Measurements from ENCODE around the gene REPS1. TPM values are rescaled to one million over a fixed set of nuclear protein-coding genes. Genes with fewer than 3 reads are reported as not detected.

Gene REPS1
- total and polyA plus RNA-seq, 2 of the 13 experiments (the other 11 are each of a cell fraction or from before 2014, with no cell fraction given), result 36.4 to 38.3 TPM

DNA sequence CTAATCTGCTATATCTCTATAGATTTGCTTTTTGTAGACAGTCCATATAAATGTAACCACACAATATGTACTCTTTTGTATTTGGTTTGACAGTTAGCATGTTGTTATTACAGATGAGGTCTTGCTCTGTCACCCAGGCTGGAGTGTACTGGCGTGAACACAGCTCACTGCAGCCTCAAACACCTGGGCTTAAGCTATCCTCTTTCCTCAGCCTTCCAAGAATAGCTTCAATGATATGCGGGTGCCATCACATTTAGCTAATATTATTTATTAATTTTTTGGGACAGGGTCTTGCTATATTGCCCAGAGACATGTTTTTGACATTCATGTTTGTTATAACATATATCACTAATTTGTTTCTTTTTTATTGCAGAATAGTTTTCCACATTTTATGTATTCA, 10.8 kb downstream of the REPS1 start:
- H3K27me3 ChIP-seq (ENCODE audit: control insufficient read depth in 1 of 2, insufficient read depth in 2 of 2, low read length in 2 of 2), result no peaks in the 10 kb centered on the region
- peaks cover 11% of the 10 kb centered on the region for H3K4me1 ChIP-seq (ENCODE audit: insufficient read depth, low read length)
- FAIRE-seq, result no peak
- ChIA-PET CTCF (ENCODE audit: low intra/inter-chr PET ratio, low total read pairs) (no interaction called here), POLR2A (no interaction called here)
- intact Hi-C loops (cut with micrococcal nuclease; ENCODE audit: unreplicated experiment) (no loop called here), in situ Hi-C loops (cut with HindIII; ENCODE audit: extremely low pct_ligation_motif_present, low pct_unique_long_range_greater_than_20kb) (no loop called here)
- H3K4me2 ChIP-seq (ENCODE audit: low read depth, low read length), result no peak overlapping the region
- H3K36me3 ChIP-seq (replicated peaks in 1 of 2; ENCODE audit: control insufficient read depth in 1 of 2, insufficient read depth in 2 of 2, low read length in 2 of 2), result no peaks in the 10 kb centered on the region
- no peaks in the 10 kb centered on the region for H3K9me3 ChIP-seq (ENCODE audit: low read length)
- no peak overlapping the region for H2AFZ ChIP-seq (ENCODE audit: low read length)
- H3K79me2 ChIP-seq (ENCODE audit: insufficient read depth, low read length), result peaks cover 89% of the 10 kb centered on the region
- DNase-seq (ENCODE audit: low spot score), result no peak
- 97% methylated on average over 2 of the region's 2 CpGs for WGBS (ENCODE audit: low lambda C conversion rate)
- H3K4me3 ChIP-seq (replicated peaks in 1 of 3; ENCODE audit: insufficient read depth in 1 of 3, low read depth in 2 of 3, low read length in 3 of 3), result no peak overlapping the region
- TF ChIP-seq ZNF468 (CRISPR knock-in tag; IDR thresholded peaks at IDR 0.05) (no peak), NCOA1 (CRISPR knock-in tag; IDR thresholded peaks at IDR 0.05) (no peak), ZNF12 (CRISPR knock-in tag; IDR thresholded peaks at IDR 0.05) (no peak), SMAD9 (CRISPR knock-in tag; IDR thresholded peaks at IDR 0.05) (no peak), ZNF496 (CRISPR knock-in tag; IDR thresholded peaks at IDR 0.05; ENCODE audit: insufficient replicate concordance) (no peak), NFKBIZ (CRISPR knock-in tag; IDR thresholded peaks at IDR 0.05) (no peak), RFXAP (CRISPR knock-in tag; IDR thresholded peaks at IDR 0.05; ENCODE audit: borderline replicate concordance) (no peak), POGZ (CRISPR knock-in tag; IDR thresholded peaks at IDR 0.05) (no peak), TEAD3 (CRISPR knock-in tag; optimal IDR thresholded peaks at IDR 0.05; ENCODE audit: borderline replicate concordance) (no peak)
- TF ChIP-seq, protein P1, sequence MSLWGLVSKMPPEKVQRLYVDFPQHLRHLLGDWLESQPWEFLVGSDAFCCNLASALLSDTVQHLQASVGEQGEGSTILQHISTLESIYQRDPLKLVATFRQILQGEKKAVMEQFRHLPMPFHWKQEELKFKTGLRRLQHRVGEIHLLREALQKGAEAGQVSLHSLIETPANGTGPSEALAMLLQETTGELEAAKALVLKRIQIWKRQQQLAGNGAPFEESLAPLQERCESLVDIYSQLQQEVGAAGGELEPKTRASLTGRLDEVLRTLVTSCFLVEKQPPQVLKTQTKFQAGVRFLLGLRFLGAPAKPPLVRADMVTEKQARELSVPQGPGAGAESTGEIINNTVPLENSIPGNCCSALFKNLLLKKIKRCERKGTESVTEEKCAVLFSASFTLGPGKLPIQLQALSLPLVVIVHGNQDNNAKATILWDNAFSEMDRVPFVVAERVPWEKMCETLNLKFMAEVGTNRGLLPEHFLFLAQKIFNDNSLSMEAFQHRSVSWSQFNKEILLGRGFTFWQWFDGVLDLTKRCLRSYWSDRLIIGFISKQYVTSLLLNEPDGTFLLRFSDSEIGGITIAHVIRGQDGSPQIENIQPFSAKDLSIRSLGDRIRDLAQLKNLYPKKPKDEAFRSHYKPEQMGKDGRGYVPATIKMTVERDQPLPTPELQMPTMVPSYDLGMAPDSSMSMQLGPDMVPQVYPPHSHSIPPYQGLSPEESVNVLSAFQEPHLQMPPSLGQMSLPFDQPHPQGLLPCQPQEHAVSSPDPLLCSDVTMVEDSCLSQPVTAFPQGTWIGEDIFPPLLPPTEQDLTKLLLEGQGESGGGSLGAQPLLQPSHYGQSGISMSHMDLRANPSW (CRISPR knock-in tag; IDR thresholded peaks at IDR 0.05; ENCODE audit: borderline replicate concordance), result no peak
- TF ChIP-seq, protein P2, sequence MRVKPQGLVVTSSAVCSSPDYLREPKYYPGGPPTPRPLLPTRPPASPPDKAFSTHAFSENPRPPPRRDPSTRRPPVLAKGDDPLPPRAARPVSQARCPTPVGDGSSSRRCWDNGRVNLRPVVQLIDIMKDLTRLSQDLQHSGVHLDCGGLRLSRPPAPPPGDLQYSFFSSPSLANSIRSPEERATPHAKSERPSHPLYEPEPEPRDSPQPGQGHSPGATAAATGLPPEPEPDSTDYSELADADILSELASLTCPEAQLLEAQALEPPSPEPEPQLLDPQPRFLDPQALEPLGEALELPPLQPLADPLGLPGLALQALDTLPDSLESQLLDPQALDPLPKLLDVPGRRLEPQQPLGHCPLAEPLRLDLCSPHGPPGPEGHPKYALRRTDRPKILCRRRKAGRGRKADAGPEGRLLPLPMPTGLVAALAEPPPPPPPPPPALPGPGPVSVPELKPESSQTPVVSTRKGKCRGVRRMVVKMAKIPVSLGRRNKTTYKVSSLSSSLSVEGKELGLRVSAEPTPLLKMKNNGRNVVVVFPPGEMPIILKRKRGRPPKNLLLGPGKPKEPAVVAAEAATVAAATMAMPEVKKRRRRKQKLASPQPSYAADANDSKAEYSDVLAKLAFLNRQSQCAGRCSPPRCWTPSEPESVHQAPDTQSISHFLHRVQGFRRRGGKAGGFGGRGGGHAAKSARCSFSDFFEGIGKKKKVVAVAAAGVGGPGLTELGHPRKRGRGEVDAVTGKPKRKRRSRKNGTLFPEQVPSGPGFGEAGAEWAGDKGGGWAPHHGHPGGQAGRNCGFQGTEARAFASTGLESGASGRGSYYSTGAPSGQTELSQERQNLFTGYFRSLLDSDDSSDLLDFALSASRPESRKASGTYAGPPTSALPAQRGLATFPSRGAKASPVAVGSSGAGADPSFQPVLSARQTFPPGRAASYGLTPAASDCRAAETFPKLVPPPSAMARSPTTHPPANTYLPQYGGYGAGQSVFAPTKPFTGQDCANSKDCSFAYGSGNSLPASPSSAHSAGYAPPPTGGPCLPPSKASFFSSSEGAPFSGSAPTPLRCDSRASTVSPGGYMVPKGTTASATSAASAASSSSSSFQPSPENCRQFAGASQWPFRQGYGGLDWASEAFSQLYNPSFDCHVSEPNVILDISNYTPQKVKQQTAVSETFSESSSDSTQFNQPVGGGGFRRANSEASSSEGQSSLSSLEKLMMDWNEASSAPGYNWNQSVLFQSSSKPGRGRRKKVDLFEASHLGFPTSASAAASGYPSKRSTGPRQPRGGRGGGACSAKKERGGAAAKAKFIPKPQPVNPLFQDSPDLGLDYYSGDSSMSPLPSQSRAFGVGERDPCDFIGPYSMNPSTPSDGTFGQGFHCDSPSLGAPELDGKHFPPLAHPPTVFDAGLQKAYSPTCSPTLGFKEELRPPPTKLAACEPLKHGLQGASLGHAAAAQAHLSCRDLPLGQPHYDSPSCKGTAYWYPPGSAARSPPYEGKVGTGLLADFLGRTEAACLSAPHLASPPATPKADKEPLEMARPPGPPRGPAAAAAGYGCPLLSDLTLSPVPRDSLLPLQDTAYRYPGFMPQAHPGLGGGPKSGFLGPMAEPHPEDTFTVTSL (CRISPR knock-in tag; IDR thresholded peaks at IDR 0.05; ENCODE audit: borderline replicate concordance), result no peak
- H3K9ac ChIP-seq (ENCODE audit: insufficient read depth, low read depth, low read length), result no peak overlapping the region
- H4K20me1 ChIP-seq (ENCODE audit: insufficient read depth, low read length), result peaks cover 10% of the 10 kb centered on the region
- no peak for ATAC-seq
- no TSS peak for BruUV-seq (replicated peaks)
- H3K27ac ChIP-seq (ENCODE audit: extremely low read length, insufficient read depth, low read length), result no peak overlapping the region
